RWPE2 (cell line): ENCODE data around the gene ADORA2B.

Experiments used
- ATAC-seq: fragments of 200-7000 bp; cut with Tn5 transposase; 3 replicates; pipeline ENCODE4 v1.9.1; 2021; ENCODE audit warnings: low read depth
- DNase-seq: peaks from one replicate; pipeline ENCODE4 v3.0.0-alpha.2; 2020; ENCODE audit warnings: low spot score
- H3K27ac ChIP-seq: fragments of 450-650 bp; 2 replicates; pipeline ENCODE4 v1.5.1; 2017; ENCODE audit warnings: mild to moderate bottlenecking; ENCODE audit not compliant: poor library complexity, severe bottlenecking
- H3K27me3 ChIP-seq: fragments of 250-450 bp; sonication (Bioruptor Pico); 2 replicates; pipeline ENCODE4 v1.5.1; 2021; ENCODE audit warnings: mild to moderate bottlenecking, moderate library complexity; ENCODE audit not compliant: insufficient read depth, poor library complexity, severe bottlenecking
- H3K36me3 ChIP-seq: fragments of 250-450 bp; sonication (Bioruptor Pico); 2 replicates; pipeline ENCODE4 v1.5.1; 2020; ENCODE audit warnings: low read depth, mild to moderate bottlenecking, moderate library complexity
- H3K4me1 ChIP-seq: fragments of 250-450 bp; sonication (Bioruptor Pico); 2 replicates; pipeline ENCODE4 v1.5.1; 2021; ENCODE audit warnings: mild to moderate bottlenecking, moderate library complexity; ENCODE audit not compliant: insufficient read depth, poor library complexity, severe bottlenecking
- H3K4me3 ChIP-seq: fragments of 250-450 bp; sonication (Bioruptor Pico); 2 replicates; pipeline ENCODE4 v1.5.1; 2021; ENCODE audit warnings: mild to moderate bottlenecking, moderate library complexity; ENCODE audit not compliant: severe bottlenecking
- H3K9me3 ChIP-seq: fragments of 250-450 bp; sonication (Bioruptor Pico); 2 replicates; pipeline ENCODE4 v1.5.1; 2021; ENCODE audit warnings: mild to moderate bottlenecking, moderate library complexity; ENCODE audit not compliant: severe bottlenecking
- CTCF ChIP-seq: fragments of 450-650 bp; IDR thresholded peaks from one replicate; pipeline ENCODE4 v1.5.1; 2017; ENCODE audit warnings: mild to moderate bottlenecking, moderate library complexity; ENCODE audit not compliant: poor library complexity, severe bottlenecking

The ADORA2B gene

GRCh38 chr17:16001226-16001897, 56.4 kb downstream of the ADORA2B start:
- ATAC-seq (no peak), DNase-seq (no peak)
- H3K4me3 ChIP-seq, result peak overlapping the region; percentile 65
- H3K36me3 ChIP-seq, result peaks cover 62% of the 10 kb centered on the region
- no peak for TF ChIP-seq CTCF
- H3K9me3 ChIP-seq, result no peaks in the 10 kb centered on the region
- H3K27ac ChIP-seq, result no peak overlapping the region
- no peaks in the 10 kb centered on the region for H3K27me3 ChIP-seq
- peaks cover 11% of the 10 kb centered on the region for H3K4me1 ChIP-seq

GRCh38 chr17:16002708-16003260, 57.9 kb downstream of the ADORA2B start:
- peaks cover 76% of the 10 kb centered on the region for H3K36me3 ChIP-seq
- no peak for DNase-seq
- TF ChIP-seq CTCF, result no peak
- no peak overlapping the region for H3K4me3 ChIP-seq
- peaks cover 11% of the 10 kb centered on the region for H3K4me1 ChIP-seq
- no peak for ATAC-seq
- no peak overlapping the region for H3K27ac ChIP-seq
- no peaks in the 10 kb centered on the region for H3K9me3 ChIP-seq
- H3K27me3 ChIP-seq, result no peaks in the 10 kb centered on the region

GRCh38 chr17:16003841-16004240, 58.9 kb downstream of the ADORA2B start:
- H3K36me3 ChIP-seq, result peaks cover 87% of the 10 kb centered on the region
- no peak for ATAC-seq
- no peaks in the 10 kb centered on the region for H3K27me3 ChIP-seq
- no peak overlapping the region for H3K27ac ChIP-seq
- H3K9me3 ChIP-seq, result no peaks in the 10 kb centered on the region
- DNase-seq, result no peak
- peaks cover 11% of the 10 kb centered on the region for H3K4me1 ChIP-seq
- H3K4me3 ChIP-seq, result no peak overlapping the region
- TF ChIP-seq CTCF, result no peak

- Histone ChIP-seq H3K27me3 (no peaks in the 10 kb centered on the region), H3K4me3 (no peak overlapping the region), H3K36me3 (peaks cover 93% of the 10 kb centered on the region), H3K27ac (no peak overlapping the region), H3K9me3 (no peaks in the 10 kb centered on the region), H3K4me1 (peaks cover 10% of the 10 kb centered on the region)
- ATAC-seq (no peak), DNase-seq (no peak)
- TF ChIP-seq CTCF, result no peak
These were observed 60.7 kb downstream of the ADORA2B start for GRCh38 chr17:16005636-16006035.

- H3K36me3 ChIP-seq, result peaks cover 90% of the 10 kb centered on the region
- DNase-seq, result no peak
These were observed 62.5 kb downstream of the ADORA2B start for GRCh38 chr17:16007439-16007838.

More at GRCh38 chr17:16007439-16007838, 62.5 kb downstream of the ADORA2B start:
- no peak for TF ChIP-seq CTCF
- H3K4me1 ChIP-seq, result peaks cover 2% of the 10 kb centered on the region
- no peak overlapping the region for H3K4me3 ChIP-seq
- no peak for ATAC-seq
- no peaks in the 10 kb centered on the region for H3K27me3 ChIP-seq
- no peak overlapping the region for H3K27ac ChIP-seq
- no peaks in the 10 kb centered on the region for H3K9me3 ChIP-seq
